CD4-positive, alpha-beta T cell treated with Interleukin-2 at 100 ng/mL for 4 hours (primary cell): ENCODE measurements around the gene TMEM229A.
"Not testable (repeated sequence)": the region's sequence is repeated elsewhere in the genome, so short reads cannot be mapped to it uniquely, and the experiment has no call there.

Source experiments
- DNase-seq: peaks from one replicate; pipeline ENCODE4 v3.0.0-alpha.2; 2020; ENCODE audit warnings: low spot score

The TMEM229A gene

GRCh38 chr7:124032369-124033094 lies at the start of gene TMEM229A:
TMEM229A (minus strand) TSS chr7:124033067; CDS start chr7:124033003, 64 bp downstream.
- DNase-seq = no peak

- DNase-seq = not testable (repeated sequence)
Measured at GRCh38 chr7:124082234-124082633, 49.4 kb upstream of the TMEM229A start.

- no peak for DNase-seq
Measured at GRCh38 chr7:124077546-124077945, 44.7 kb upstream of the TMEM229A start.

DNA sequence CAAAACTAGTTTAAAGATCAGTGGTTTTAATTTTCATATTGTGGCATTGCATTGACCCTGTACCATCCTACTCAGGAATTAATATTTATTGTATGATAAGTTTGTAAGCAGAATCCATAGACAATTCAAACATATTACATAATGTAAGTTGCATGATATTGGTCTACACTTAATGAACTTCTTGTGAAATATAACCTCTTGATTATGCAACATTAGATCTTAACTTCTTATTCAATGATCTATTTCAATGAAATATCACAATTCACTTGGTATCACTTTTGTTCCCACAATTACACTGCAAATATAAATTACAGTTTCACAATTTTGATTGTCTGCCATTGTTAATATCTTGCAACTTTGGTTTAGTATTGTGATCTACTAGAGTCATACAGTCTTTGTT lies 44.0 kb upstream of the TMEM229A start:
- DNase-seq = no peak

DNA sequence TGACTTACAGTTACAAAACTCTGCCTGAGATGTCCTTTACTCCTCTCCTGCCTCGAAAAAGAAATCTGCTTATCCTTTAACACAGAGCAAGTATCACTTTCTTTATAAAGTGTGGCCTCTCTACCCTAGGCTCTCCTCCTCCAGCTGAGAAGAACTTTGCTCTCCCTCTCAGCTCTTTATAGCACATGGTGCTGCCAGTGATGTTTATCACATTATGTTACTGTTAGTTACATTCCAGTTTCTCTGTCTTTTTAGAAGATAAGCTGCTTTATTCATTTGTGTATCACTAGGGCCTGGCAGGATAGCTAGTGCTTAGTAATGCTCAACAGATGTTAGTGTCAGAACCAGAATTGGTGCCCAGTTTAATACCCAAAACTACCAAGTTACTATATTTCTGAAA lies 41.1 kb upstream of the TMEM229A start:
- DNase-seq = no peak

GRCh38 chr7:124073310-124073645 lies 40.4 kb upstream of the TMEM229A start:
- no peak for DNase-seq

DNA sequence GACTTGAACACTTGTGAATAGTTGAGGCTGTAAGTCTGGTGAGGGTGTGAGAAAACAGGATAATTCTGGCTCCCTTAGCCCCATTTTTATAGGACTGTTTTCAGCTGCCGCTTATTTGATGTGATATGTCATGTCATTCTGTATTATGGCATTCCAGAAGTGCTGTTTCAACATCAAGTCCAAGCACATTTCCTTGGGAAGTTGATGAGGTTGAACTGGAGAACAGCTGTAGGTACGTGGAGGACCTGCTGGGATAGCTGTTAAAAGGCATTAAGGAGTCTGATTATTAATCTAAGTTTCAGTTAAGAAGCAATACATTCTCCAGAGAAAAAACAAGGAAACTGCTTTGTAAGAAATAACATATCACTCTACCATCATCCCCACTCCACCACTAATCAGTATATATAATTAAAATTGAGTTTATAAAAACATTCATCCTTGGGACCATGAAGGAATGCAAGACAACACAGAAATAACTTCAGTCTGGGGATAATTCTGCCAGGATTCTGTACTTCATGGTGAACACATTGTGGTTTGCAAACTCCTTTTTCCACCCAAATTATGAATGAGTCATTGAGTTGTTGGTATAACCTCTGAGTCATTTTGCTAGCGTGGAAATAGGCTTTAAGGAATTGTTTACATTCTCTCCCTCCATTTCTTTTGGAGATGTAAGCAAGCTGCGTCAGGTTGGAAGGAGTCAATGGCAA lies 39.9 kb upstream of the TMEM229A start:
- DNase-seq = no peak

DNA sequence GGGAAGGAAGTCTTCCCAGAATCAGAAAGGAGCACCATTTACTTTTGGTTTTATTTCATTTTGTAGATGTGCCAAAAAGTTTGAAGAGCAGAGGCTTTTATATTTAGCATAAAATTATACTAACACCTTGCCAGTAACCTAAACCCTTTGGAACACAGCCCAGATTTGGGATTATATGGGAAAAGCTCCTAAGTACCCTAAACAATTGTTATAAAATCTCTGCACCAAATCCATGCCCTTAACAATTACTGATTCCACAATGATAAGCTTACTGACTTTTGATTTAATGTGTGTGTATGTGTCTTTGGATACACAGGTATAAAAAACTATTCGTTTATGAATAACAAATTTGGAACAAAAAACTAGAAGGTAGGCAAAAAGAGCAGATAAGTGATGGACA lies 39.0 kb upstream of the TMEM229A start:
- no peak for DNase-seq

DNA sequence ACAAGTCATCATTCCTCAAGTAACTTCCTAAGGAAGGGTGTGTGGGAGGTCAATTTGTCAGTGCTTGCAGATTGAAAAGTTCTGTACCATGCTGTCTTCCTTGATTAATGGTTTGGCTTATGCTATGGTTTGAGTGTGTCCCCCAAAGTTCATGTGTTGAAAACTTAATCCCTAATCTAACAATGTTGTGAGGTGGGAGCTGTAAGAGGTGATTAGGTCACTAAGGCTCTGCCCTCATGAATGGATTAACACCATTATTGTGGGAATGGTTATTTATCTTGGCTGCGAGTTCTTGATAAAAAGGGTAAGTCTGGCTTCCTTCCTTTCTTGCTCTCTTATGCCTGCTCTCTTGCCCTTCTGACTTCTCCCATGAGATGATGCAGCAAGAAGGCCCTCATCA lies 29.3 kb upstream of the TMEM229A start:
- no peak for DNase-seq

DNA sequence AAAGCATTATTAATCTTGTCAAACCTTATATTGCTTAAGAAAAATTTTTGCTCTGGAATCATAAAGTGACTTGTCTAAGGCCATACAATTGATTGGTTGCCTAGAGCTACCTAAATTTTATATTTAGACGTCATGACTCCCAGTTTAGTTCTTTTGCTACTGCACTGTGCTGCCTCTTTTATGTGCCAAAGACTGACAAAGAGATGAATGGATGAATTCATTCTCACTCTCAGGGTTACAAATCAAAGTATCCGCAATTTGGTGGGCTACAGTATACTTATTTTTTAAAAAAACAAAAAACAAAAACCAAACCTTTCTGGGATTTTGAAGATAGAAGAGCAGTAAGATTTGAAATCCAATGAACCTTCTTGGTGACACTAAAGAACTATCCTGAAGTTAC lies 27.7 kb upstream of the TMEM229A start:
- no peak for DNase-seq

GRCh38 chr7:124059375-124059774 lies 26.5 kb upstream of the TMEM229A start:
- DNase-seq = no peak

- DNase-seq = no peak
Measured at GRCh38 chr7:124058515-124058914, 25.6 kb upstream of the TMEM229A start.

GRCh38 chr7:124057872-124058271 lies 25.0 kb upstream of the TMEM229A start:
- DNase-seq = no peak

DNA sequence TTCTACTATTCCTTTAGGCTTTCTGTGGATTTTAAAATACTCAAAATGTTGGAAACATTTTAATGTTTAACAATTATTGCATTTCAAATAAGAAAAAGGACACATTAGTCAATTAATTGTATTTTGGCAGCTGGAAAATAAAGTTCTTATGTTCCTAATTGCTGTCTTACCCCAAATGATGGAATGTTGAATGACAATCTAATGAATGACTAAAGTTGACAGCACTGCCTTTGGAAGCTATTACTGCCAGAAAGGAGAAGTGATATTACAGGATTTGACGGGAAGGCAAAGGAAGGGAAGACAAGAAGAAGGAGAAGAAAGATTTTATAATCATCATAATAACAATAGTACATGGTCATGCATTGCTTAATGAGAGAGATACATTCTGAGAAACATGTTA lies 23.4 kb upstream of the TMEM229A start:
- no peak for DNase-seq

DNA sequence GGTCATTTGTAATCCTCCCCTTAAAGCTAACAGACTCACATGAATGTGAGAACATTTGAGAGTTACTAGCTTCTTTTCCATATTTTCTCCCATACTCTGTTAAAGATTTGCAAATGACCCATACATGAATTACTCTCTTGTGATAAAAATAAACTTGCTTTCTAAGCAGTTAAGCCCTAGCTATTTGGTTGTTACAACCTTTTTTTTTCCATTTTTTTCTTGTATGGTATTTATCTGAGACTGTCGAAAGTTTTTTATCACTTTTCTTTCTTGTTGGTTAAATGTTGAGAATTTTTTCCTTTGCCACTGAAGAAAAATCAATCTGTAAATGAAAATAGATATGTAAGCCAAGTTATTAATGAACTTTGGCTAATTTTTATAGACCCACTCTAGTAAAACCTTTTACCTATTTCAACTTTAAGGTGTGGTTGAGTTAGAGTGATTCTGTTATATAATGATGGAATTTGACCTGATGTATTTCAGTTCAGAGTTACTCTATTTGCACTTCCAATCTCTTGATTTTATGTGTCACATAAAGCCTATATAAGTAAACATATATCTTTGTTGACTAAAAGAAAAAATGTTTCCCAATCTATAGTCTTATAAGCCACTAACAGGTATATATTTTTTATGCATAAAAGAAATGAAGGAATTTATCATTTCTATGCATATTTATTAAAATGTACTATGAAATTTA lies 19.0 kb upstream of the TMEM229A start:
- no peak for DNase-seq

DNA sequence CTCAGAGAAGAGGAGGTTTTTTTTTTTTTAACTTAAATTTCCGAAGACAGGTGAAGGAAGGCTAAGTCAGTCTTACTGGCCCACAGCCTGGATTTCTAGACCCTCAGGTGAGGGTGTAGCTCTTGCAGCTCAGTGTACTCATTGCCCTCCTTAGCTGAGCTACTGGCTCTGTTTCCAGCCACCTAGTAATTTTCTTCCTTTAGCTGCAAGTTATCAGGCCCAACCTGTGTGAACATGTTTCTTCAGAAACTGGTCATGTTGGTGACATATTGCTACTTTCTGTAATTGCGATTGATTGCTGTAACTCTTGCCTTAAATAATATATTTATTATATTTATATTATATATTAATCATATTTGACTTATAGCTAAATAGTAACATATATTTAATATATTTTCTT lies 10.0 kb upstream of the TMEM229A start:
- no peak for DNase-seq

DNA sequence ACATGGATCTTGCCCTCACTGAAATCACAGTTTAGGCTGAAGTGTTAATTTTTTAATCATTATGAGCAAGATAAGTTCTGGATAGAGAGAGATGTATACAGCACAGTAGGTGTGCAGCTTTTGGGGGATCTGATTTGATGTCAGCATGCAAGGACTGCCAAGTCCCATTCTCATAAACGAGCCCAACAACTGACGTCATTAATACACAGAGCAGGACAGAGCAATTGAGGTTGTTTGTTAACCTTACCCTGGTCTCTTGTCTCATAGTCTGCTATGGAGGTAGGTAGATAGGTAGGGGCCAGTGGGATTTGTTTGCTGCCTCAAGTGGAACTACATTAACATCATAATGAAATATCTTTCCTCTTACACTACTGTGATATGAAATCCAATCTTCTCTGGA lies 8.6 kb upstream of the TMEM229A start:
- no peak for DNase-seq

DNA sequence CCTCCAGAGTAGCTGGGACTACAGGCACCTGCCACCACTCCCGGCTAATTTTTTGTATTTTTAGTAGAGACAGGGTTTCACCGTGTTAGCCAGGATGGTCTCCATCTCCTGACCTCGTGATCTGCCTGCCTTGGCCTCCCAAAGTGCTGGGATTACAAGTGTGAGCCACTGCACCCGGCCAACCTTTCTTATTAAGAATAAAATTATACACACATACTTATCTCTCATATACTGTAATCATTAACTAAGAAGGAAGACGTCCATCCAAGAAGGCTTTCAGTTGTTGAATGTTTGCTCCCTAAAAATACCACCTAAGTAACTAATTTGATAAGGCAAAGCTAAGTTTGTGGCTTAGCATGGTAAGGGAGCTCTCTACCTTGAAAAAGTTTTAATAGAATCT lies 5.0 kb upstream of the TMEM229A start:
- not testable (repeated sequence) for DNase-seq

- DNase-seq = no peak
Measured at GRCh38 chr7:124035706-124036105, 2.8 kb upstream of the TMEM229A start.

DNA sequence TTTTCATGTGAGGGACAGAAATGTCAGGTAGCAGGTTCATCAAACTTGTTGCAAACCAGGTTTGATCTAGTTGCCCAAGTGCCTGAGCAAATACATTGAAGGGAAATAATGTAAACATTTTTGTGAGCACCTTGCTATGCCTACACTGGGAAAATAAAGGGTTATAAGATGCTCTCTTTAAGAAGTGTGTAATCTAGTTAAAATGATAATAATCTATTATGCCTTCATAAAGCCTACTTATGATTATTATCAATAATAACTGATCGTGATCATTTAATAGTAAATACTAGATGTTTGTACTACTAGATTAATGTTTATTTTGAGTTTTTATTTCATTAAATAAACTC lies 1.9 kb upstream of the TMEM229A start:
- no peak for DNase-seq

- no peak for DNase-seq
Measured at GRCh38 chr7:124033807-124034753, 1.2 kb upstream of the TMEM229A start.

DNA sequence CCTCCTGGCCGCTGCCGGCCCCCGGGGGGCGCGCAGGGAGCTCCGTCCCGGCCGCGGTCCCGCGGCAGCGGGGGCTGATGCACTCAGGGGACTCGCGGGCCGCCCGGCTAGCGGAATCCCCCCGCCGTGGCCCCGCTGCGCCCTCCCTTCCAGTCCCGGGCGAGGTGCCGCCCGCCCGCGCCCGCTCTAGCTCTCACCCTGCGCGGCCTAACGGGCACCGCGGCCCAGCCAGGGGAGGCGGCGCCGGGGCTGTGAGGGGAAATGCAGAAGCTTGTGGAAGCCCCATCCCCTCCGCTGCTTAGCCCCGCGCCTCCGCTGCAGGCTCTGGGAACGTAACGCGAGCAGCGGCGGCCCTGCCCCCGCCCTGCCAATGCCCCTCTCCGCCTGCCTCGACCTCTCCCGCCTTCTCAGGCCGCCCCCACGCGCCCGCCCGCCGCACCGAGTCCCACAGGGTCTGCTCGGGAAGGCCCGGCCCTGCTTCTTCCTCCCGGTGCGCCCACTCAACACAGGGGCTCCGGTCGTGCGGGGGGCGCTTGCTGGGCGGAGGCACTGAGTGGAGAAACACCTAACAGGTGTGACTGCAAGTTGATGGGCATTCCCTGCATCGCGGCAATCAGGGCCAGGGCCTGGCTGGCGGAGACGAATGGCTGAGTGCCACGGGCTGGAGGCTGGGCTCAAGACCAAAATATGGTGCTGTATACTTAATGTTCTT lies 384 bp upstream of the TMEM229A start:
- DNase-seq = no peak
